K562 (cell line): ENCODE measurements around the gene LAMA2. TPM values are rescaled to one million over a fixed set of nuclear protein-coding genes. Genes with fewer than 3 reads are reported as not detected.

ENCODE experiments used
- ATAC-seq: fragments of 200-7000 bp; cut with Tn5 transposase; 3 replicates; pipeline ENCODE4 v1.9.1; 2020; ENCODE audit warnings: moderate library complexity
- BruUV-seq: library from RNA; stranded (reverse); fragments of 400-500 nt; replicated peaks from 2 replicates; lab custom pipeline; 2021; lab: Mats Ljungman, UMichigan
- CTCF ChIA-PET: fragments of 300-600 bp; formaldehyde crosslinking; extraction: SDS; loops from one replicate; lab custom pipeline; 2021; ENCODE audit warnings: low intra/inter-chr PET ratio; lab: Yijun Ruan, JAX
- POLR2A ChIA-PET: fragments of 300-600, 350-650 bp; sonication (Branson Sonifier 250); formaldehyde crosslinking; extraction: SDS; loops from one replicate; lab custom pipeline; 2021; ENCODE audit warnings: antibody characterized with exemption, inconsistent platforms; lab: Yijun Ruan, JAX
- DNase-seq, 4 experiments: peaks; one replicate each; pipeline versions ENCODE4 v3.0.0 to v3.0.0-alpha.2; 2011 to 2018; ENCODE audit warnings: low spot score in 3 of 4, mixed read lengths in 3 of 4; ENCODE audit errors: extremely low read depth in 1 of 4
- FAIRE-seq: peaks from 2 replicates; lab custom pipeline; 2011; peaks lifted over from hg19 to GRCh38; lab: Jason Lieb, UNC
- H2AFZ ChIP-seq: 2 replicates; pipeline ENCODE4 v1.6.0; 2011; ENCODE audit warnings: low read depth, low read length, control low read depth, inconsistent platforms
- H3K27ac ChIP-seq: fragments of 200-600 bp; 3 replicates; pipeline ENCODE4 v1.8.0; 2011; ENCODE audit warnings: low read depth, mild to moderate bottlenecking, control low read depth, inconsistent platforms, low read length, moderate library complexity, mixed read lengths; ENCODE audit errors: extremely low read depth
- H3K27me3 ChIP-seq, 2 experiments: fragments of 300-600 bp in 1 of 2; 2 replicates in 1 of 2; 3 replicates in 1 of 2; pipeline versions ENCODE4 v1.6.0 to v1.8.0; 2011; ENCODE audit warnings: inconsistent platforms in 2 of 2, low read length in 2 of 2, mild to moderate bottlenecking in 1 of 2, mixed read lengths in 1 of 2, moderate library complexity in 1 of 2; ENCODE audit not compliant: control insufficient read depth in 2 of 2, insufficient read depth in 2 of 2
- H3K36me3 ChIP-seq: fragments of 300-600 bp; 3 replicates; pipeline ENCODE4 v1.8.0; 2011; ENCODE audit warnings: mild to moderate bottlenecking, low read length, inconsistent platforms; ENCODE audit not compliant: control insufficient read depth, insufficient read depth
- H3K4me1 ChIP-seq, 2 experiments: fragments of 200-600 bp in 1 of 2; replicated peaks in 1 of 2; 2 replicates in 1 of 2; 3 replicates in 1 of 2; pipeline versions ENCODE4 v1.5.1 to v1.8.0; 2011; ENCODE audit warnings: inconsistent platforms in 2 of 2, low read length in 2 of 2, mild to moderate bottlenecking in 1 of 2, mixed read lengths in 1 of 2, moderate library complexity in 1 of 2; ENCODE audit not compliant: control insufficient read depth in 2 of 2, insufficient read depth in 2 of 2
- H3K4me2 ChIP-seq: 2 replicates; pipeline ENCODE4 v1.6.1; 2011; ENCODE audit warnings: low read length, control low read depth, inconsistent platforms, mixed read lengths; ENCODE audit not compliant: insufficient read depth
- H3K4me3 ChIP-seq: fragments of 200-600 bp; sonication (generic), shearing (Covaris generic); 2 replicates; pipeline ENCODE4 v1.5.1; 2016; ENCODE audit warnings: control low read depth, inconsistent platforms
- H3K79me2 ChIP-seq: fragments of 200-600 bp; 3 replicates; pipeline ENCODE4 v1.8.0; 2011; ENCODE audit warnings: low read length, inconsistent platforms; ENCODE audit not compliant: control insufficient read depth, insufficient read depth
- H3K9ac ChIP-seq, 2 experiments: 2 replicates each; pipeline versions ENCODE4 v1.6.0 to v1.6.1; 2011; ENCODE audit warnings: low read depth in 2 of 2, low read length in 2 of 2, control low read depth in 1 of 2, inconsistent platforms in 1 of 2, mild to moderate bottlenecking in 1 of 2, mixed read lengths in 1 of 2; ENCODE audit not compliant: insufficient read depth in 1 of 2
- H3K9me1 ChIP-seq: one replicate; pipeline ENCODE4 v1.6.0; 2011; ENCODE audit warnings: inconsistent platforms, mild to moderate bottlenecking, low read length, moderate library complexity; ENCODE audit not compliant: control insufficient read depth, insufficient read depth
- H3K9me3 ChIP-seq: replicated peaks from 2 replicates; pipeline ENCODE4 v1.5.1; 2011; ENCODE audit warnings: low read depth, low read length, inconsistent platforms; ENCODE audit not compliant: control insufficient read depth, insufficient read depth
- H4K20me1 ChIP-seq: replicated peaks from 2 replicates; pipeline ENCODE4 v1.6.1; 2011; ENCODE audit warnings: low read length, inconsistent platforms, mixed read lengths; ENCODE audit not compliant: control insufficient read depth, insufficient read depth
- CHD2 ChIP-seq: IDR thresholded peaks from 2 replicates; pipeline ENCODE4 v1.6.1; 2011; ENCODE audit warnings: low read depth, low read length
- FUS ChIP-seq: fragments of 200-400 bp; formaldehyde crosslinking; optimal IDR thresholded peaks from 2 replicates; pipeline ENCODE3; 2017; ENCODE audit warnings: low read depth, low read length
- HNRNPLL ChIP-seq: fragments of 200-400 bp; formaldehyde crosslinking; IDR thresholded peaks from 2 replicates; pipeline ENCODE4 v1.6.1; 2017; ENCODE audit warnings: low read length, low read depth, mild to moderate bottlenecking; ENCODE audit not compliant: poor library complexity, severe bottlenecking
- KLF13 ChIP-seq: fragments of 450-650 bp; IDR thresholded peaks from 2 replicates; pipeline ENCODE4 v1.6.1; 2016; ENCODE audit warnings: missing genetic modification characterization, low read depth, mild to moderate bottlenecking, missing compliant biosample characterization, moderate library complexity, borderline replicate concordance
- MEF2A ChIP-seq: IDR thresholded peaks from 2 replicates; pipeline ENCODE4 v1.6.1; 2011; ENCODE audit warnings: low read depth, mild to moderate bottlenecking, low read length, moderate library complexity; ENCODE audit not compliant: control insufficient read depth
- NONO ChIP-seq, 2 experiments: fragments of 200-400 bp in 1 of 2; fragments of 450-650 bp in 1 of 2; formaldehyde crosslinking in 1 of 2; IDR thresholded peaks; 2 replicates each; pipeline ENCODE4 v1.6.1; 2017; ENCODE audit warnings: low read depth in 2 of 2, mild to moderate bottlenecking in 2 of 2, moderate library complexity in 2 of 2, low read length in 1 of 2
- OTX1 ChIP-seq: fragments of 450-650 bp; formaldehyde crosslinking; IDR thresholded peaks from 2 replicates; pipeline ENCODE4 v1.4.0; 2022; ENCODE audit warnings: mild to moderate bottlenecking
- RBM34 ChIP-seq: fragments of 200-400 bp; formaldehyde crosslinking; IDR thresholded peaks from 2 replicates; pipeline ENCODE4 v1.6.1; 2018; ENCODE audit warnings: low read length, borderline replicate concordance; ENCODE audit not compliant: insufficient read depth
- SMARCB1 ChIP-seq: IDR thresholded peaks from 2 replicates; pipeline ENCODE4 v1.6.1; 2011; ENCODE audit warnings: improper control_type of control experiment, low read depth; ENCODE audit not compliant: insufficient read length
- TCF3 ChIP-seq: sonication (generic); formaldehyde crosslinking; IDR thresholded peaks from 2 replicates; pipeline ENCODE4 v1.4.0; 2020; ENCODE audit warnings: mild to moderate bottlenecking, missing genetic modification reagents
- ZBTB8A ChIP-seq: fragments of 450-650 bp; IDR thresholded peaks from 2 replicates; pipeline ENCODE4 v1.6.1; 2018; ENCODE audit warnings: mild to moderate bottlenecking, moderate library complexity; ENCODE audit not compliant: partially characterized antibody
- ZC3H8 ChIP-seq: fragments of 450-650 bp; IDR thresholded peaks from 2 replicates; pipeline ENCODE4 v1.6.1; 2017
- ZNF3 ChIP-seq: fragments of 250-450 bp; sonication (Bioruptor Pico); IDR thresholded peaks from 2 replicates; pipeline ENCODE4 v1.5.0; 2021; ENCODE audit warnings: mild to moderate bottlenecking, moderate library complexity
- ZNF431 ChIP-seq: sonication (generic); formaldehyde crosslinking; IDR thresholded peaks from 2 replicates; pipeline ENCODE4 v1.8.0; 2022; ENCODE audit warnings: mild to moderate bottlenecking, missing genetic modification reagents
- WGBS: fragments of 100-300 bp; shearing (Covaris generic); methylation state at CpG from one replicate; pipeline ENCODE4 v1.1.6; 2016; ENCODE audit warnings: low coverage, mixed read lengths; ENCODE audit not compliant: insufficient coverage; ENCODE audit errors: missing lambda C conversion rate; 5-methylcytosine and 5-hydroxymethylcytosine counted together
- in situ Hi-C: fragments of 300-500 bp; cut with MboI; formaldehyde crosslinking; loops from 4 replicates; pipeline ENCODE4 v1.15.0; 2018; ENCODE audit warnings: inconsistent platforms, mixed read lengths
- intact Hi-C: fragments of 100-400 bp; cut with micrococcal nuclease; formaldehyde crosslinking; loops from 2 replicates; pipeline ENCODE4 v1.14.2; 2022
- polyA plus RNA-seq, 8 experiments: library from polyadenylated mRNA; depleted of rRNA in 4 of 8; stranded (reverse) in 5 of 8; unstranded in 3 of 8; fragments of >200 nt; fragmentation: Nextera tagmentation in 2 of 8; fragmentation: Illumina TruSeq in 1 of 8; extraction: Ambion mirVana in 2 of 8; extraction: Trizol in 1 of 8; gene quantifications; 2 replicates each; pipeline versions ENCODE4 v1.2.1 to v1.2.3, GENCODE V29; 2011 to 2014; ENCODE audit warnings: inconsistent platforms in 1 of 8, missing spikeins in 1 of 8
- total RNA-seq, 7 experiments: library from RNA; depleted of rRNA in 6 of 7; stranded (reverse); fragments of >200 nt in 6 of 7; fragmentation: Illumina TruSeq in 2 of 7; extraction: Trizol in 2 of 7; gene quantifications; 2 replicates each; pipeline versions ENCODE4 v1.2.1 to v1.2.3, GENCODE V29; 2011 to 2021; ENCODE audit warnings: low replicate concordance in 1 of 7
- TF ChIP-seq, protein P1 (sequence below): fragments of 250-450 bp; sonication (Bioruptor Pico); IDR thresholded peaks from 2 replicates; pipeline ENCODE4 v1.8.0; 2022; ENCODE audit warnings: moderate library complexity, mild to moderate bottlenecking, inconsistent platforms
- TF ChIP-seq, protein P2 (sequence below): fragments of 250-450 bp; sonication (Bioruptor Pico); IDR thresholded peaks from 2 replicates; pipeline ENCODE4 v1.8.0; 2021; ENCODE audit warnings: mild to moderate bottlenecking, moderate library complexity

The LAMA2 gene
- total and polyA plus RNA-seq, 9 of the 15 experiments (the other 6 are each of a cell fraction or from before 2014, with no cell fraction given) = 0.04 to 1.5 (median 0.36) TPM

- ATAC-seq = no peak
- Histone ChIP-seq H2AFZ (no peak overlapping the region), H3K4me3 (no peak overlapping the region), H3K4me2 (no peak overlapping the region)
- no peak for DNase-seq
- in situ Hi-C loops = no loop called here
- BruUV-seq = no TSS peak
- no peak for TF ChIP-seq MEF2A
- TF ChIP-seq TCF3 (CRISPR knock-in tag) = no peak
- TF ChIP-seq, protein P1, sequence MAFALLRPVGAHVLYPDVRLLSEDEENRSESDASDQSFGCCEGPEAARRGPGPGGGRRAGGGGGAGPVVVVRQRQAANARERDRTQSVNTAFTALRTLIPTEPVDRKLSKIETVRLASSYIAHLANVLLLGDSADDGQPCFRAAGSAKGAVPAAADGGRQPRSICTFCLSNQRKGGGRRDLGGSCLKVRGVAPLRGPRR (CRISPR knock-in tag) = no peak
- TF ChIP-seq, all 486 proteins: peak for 0
- no peak for FAIRE-seq
- Histone ChIP-seq H4K20me1 (no peaks in the 10 kb centered on the region), H3K79me2 (no peaks in the 10 kb centered on the region), H3K9ac (no peak overlapping the region), H3K27me3 (no peaks in the 10 kb centered on the region), H3K4me1 (no peaks in the 10 kb centered on the region), H3K9me1 (no peaks in the 10 kb centered on the region), H3K36me3 (no peaks in the 10 kb centered on the region), H3K9me3 (no peaks in the 10 kb centered on the region), H3K27ac (no peak overlapping the region)
- intact Hi-C loops = no loop called here
- 2% methylated on average over 4 of the region's 4 CpGs for WGBS
- ChIA-PET POLR2A (no interaction called here), CTCF (no interaction called here)
Measured at GRCh38 chr6:129102741-129103140, 219.8 kb downstream of the LAMA2 start.

DNA sequence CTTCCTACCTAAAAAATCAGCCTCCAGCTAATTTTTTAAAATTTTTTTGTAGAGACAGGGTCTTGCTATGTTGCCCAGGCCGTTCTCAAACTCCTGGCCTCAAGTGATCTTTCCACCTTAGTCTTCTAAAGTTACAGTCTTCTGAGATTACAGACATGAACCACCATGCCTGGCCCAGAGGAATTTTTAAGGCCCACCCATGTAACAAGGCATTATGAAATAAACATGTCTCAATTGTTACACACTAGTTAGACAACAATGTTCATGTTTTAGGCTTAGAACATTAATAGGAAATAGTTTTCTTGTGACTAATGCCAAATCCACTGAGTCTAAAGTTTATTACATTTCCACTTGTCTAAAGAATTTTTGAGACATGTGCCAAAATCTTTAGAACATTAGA lies 221.2 kb downstream of the LAMA2 start:
- H2AFZ ChIP-seq = no peak overlapping the region
- DNase-seq (no peak), ATAC-seq (no peak), FAIRE-seq (no peak)
- H3K9ac ChIP-seq = no peak overlapping the region
- in situ Hi-C loops = no loop called here
- H3K4me3 ChIP-seq = no peak overlapping the region
- H3K27me3 ChIP-seq = no peaks in the 10 kb centered on the region
- no peaks in the 10 kb centered on the region for H3K79me2 ChIP-seq
- TF ChIP-seq, protein P2, sequence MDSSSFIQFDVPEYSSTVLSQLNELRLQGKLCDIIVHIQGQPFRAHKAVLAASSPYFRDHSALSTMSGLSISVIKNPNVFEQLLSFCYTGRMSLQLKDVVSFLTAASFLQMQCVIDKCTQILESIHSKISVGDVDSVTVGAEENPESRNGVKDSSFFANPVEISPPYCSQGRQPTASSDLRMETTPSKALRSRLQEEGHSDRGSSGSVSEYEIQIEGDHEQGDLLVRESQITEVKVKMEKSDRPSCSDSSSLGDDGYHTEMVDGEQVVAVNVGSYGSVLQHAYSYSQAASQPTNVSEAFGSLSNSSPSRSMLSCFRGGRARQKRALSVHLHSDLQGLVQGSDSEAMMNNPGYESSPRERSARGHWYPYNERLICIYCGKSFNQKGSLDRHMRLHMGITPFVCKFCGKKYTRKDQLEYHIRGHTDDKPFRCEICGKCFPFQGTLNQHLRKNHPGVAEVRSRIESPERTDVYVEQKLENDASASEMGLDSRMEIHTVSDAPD (CRISPR knock-in tag) = no peak
- TF ChIP-seq ZNF431 (CRISPR knock-in tag) (no peak), FUS (no peak), CHD2 (no peak), ZC3H8 (no peak), OTX1 (CRISPR knock-in tag) (no peak), ZNF3 (no peak), KLF13 (tag) (no peak), SMARCB1 (no peak), NONO (IDR thresholded peaks at IDR 0.05; ENCODE audit: low read depth in 2 of 2, low read length in 1 of 2) (no peak), HNRNPLL (no peak), ZBTB8A (no peak), RBM34 (no peak)
- H3K36me3 ChIP-seq = no peaks in the 10 kb centered on the region
- WGBS = 0% methylated on average over 1 of the region's 1 CpG
- POLR2A ChIA-PET = no interaction called here
- intact Hi-C loops = no loop called here
- no peaks in the 10 kb centered on the region for H3K9me3 ChIP-seq
- H3K4me2 ChIP-seq = no peak overlapping the region
- no peak overlapping the region for H3K27ac ChIP-seq
- no peaks in the 10 kb centered on the region for H4K20me1 ChIP-seq
- H3K9me1 ChIP-seq = no peaks in the 10 kb centered on the region
- CTCF ChIA-PET = no interaction called here
- no peaks in the 10 kb centered on the region for H3K4me1 ChIP-seq
- BruUV-seq = no TSS peak
